Heart left ventricle (tissue), 13 donors: ENCODE data around the gene TMEM100.

Experiments used
- POLR2A ChIP-seq, 2 donors: fragments of 450-650 bp; IDR thresholded peaks; one replicate each; pipeline ENCODE4 v1.6.1; 2017; ENCODE audit warnings: antibody characterized with exemption in 2 of 2, mild to moderate bottlenecking in 2 of 2, moderate library complexity in 2 of 2
- TF ChIP-seq, protein P1 (sequence below), 12 donors: fragments of 200-600 bp; sonication (generic) in 4 of 12; IDR thresholded peaks; one replicate each; pipeline versions ENCODE4 v1.5.0 to v1.8.0; 2018 to 2022; ENCODE audit warnings: antibody characterized with exemption in 12 of 12, mild to moderate bottlenecking in 5 of 12
- donor health status: ischemic (EF 13 %, LVEDD 7.1; RV severe dilation, severe dysfunction).
- donor health status: DM: no; HTN: yes; CAD: no.
- donor health status: DM: no; HTN: no; CAD: no.
- donor health status: ischemic (EF 25% LVEDD 6.9; RV normal size, moderate dysfunction).
- donor health status: ischemic (EF 25% LVEDD 5.7; RV mildly dilated, moderate dysfunction).
- donor health status: ischemic (EF 35%, LVEDD 5.7; RV mildly dilated, moderate dysfunction).
- donor health status: nonischemic (EF 11% LVEDD 7.7; RV severe dilation, severe dysfunction).
- donor health status: DM: yes; HTN: yes; CAD: no.
- donor health status: PGD.
- donor health status: ischemic (EF 29% LVEDD 5.4; RV normal size, mild dysfunction).
- donor health status: nonischemic (EF 23%, LVEDD 6.1; RV moderate dilation, normal function).

- TF ChIP-seq, protein P1, sequence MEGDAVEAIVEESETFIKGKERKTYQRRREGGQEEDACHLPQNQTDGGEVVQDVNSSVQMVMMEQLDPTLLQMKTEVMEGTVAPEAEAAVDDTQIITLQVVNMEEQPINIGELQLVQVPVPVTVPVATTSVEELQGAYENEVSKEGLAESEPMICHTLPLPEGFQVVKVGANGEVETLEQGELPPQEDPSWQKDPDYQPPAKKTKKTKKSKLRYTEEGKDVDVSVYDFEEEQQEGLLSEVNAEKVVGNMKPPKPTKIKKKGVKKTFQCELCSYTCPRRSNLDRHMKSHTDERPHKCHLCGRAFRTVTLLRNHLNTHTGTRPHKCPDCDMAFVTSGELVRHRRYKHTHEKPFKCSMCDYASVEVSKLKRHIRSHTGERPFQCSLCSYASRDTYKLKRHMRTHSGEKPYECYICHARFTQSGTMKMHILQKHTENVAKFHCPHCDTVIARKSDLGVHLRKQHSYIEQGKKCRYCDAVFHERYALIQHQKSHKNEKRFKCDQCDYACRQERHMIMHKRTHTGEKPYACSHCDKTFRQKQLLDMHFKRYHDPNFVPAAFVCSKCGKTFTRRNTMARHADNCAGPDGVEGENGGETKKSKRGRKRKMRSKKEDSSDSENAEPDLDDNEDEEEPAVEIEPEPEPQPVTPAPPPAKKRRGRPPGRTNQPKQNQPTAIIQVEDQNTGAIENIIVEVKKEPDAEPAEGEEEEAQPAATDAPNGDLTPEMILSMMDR (IDR thresholded peaks at IDR 0.05) = no peak
- no peak for TF ChIP-seq POLR2A (IDR thresholded peaks at IDR 0.05)
These were observed 41.3 kb downstream of the TMEM100 start for GRCh38 chr17:55681342-55681700.
